SK-N-SH treated with all-trans-retinoic acid at 6 μM for 48 hours (cell line): ENCODE data around the gene SGCA.
A peak's percentile ranks its signal among the peaks of the same experiment; 100 is the strongest.

Source experiments
- ATAC-seq: fragments of 200-7000 bp; cut with Tn5 transposase; 3 replicates; pipeline ENCODE4 v1.9.1; 2020; ENCODE audit warnings: mild to moderate bottlenecking, moderate library complexity
- ARNTL ChIP-seq: fragments of 450-650 bp; formaldehyde crosslinking; IDR thresholded peaks from 2 replicates; pipeline ENCODE4 v1.5.0; 2020; ENCODE audit warnings: low read depth, mild to moderate bottlenecking, moderate library complexity, borderline replicate concordance
- BACH2 ChIP-seq: fragments of 250-450 bp; sonication (Bioruptor Pico); IDR thresholded peaks from 2 replicates; pipeline ENCODE4 v1.9.0; 2021; ENCODE audit warnings: mild to moderate bottlenecking, borderline replicate concordance
- CSDC2 ChIP-seq: fragments of 250-450 bp; sonication (Bioruptor Pico); IDR thresholded peaks from 2 replicates; pipeline ENCODE4 v1.5.0; 2020; ENCODE audit warnings: mild to moderate bottlenecking, moderate library complexity
- CSRNP3 ChIP-seq: fragments of 250-450 bp; sonication (Bioruptor Pico); IDR thresholded peaks from 2 replicates; pipeline ENCODE4 v1.5.1; 2021; ENCODE audit warnings: mild to moderate bottlenecking, moderate library complexity
- ESRRG ChIP-seq: fragments of 250-450 bp; sonication (Bioruptor Pico); IDR thresholded peaks from 2 replicates; pipeline ENCODE4 v1.6.1; 2021; ENCODE audit warnings: mild to moderate bottlenecking
- GLIS3 ChIP-seq: fragments of 250-450 bp; sonication (Bioruptor Pico); IDR thresholded peaks from 2 replicates; pipeline ENCODE4 v1.5.0; 2020; ENCODE audit warnings: mild to moderate bottlenecking, moderate library complexity
- ISL1 ChIP-seq: fragments of 250-450 bp; sonication (Bioruptor Pico); IDR thresholded peaks from 2 replicates; pipeline ENCODE4 v2.1.2; 2022; ENCODE audit warnings: mild to moderate bottlenecking, moderate library complexity
- OSR1 ChIP-seq: fragments of 250-450 bp; sonication (Bioruptor Pico); IDR thresholded peaks from 2 replicates; pipeline ENCODE4 v1.8.0; 2022; ENCODE audit warnings: moderate library complexity, mild to moderate bottlenecking, inconsistent platforms
- POU6F1 ChIP-seq: fragments of 250-450 bp; sonication (Bioruptor Pico); IDR thresholded peaks from 2 replicates; pipeline ENCODE4 v1.8.0; 2021; ENCODE audit warnings: low read depth, mild to moderate bottlenecking, moderate library complexity, borderline replicate concordance
- PPARA ChIP-seq: fragments of 250-450 bp; sonication (Bioruptor Pico); IDR thresholded peaks from 2 replicates; pipeline ENCODE4 v1.5.0; 2020; ENCODE audit warnings: mild to moderate bottlenecking, borderline replicate concordance
- RARB ChIP-seq: fragments of 250-450 bp; sonication (Bioruptor Pico); IDR thresholded peaks from 2 replicates; pipeline ENCODE4 v1.8.0; 2021; ENCODE audit warnings: mild to moderate bottlenecking, moderate library complexity
- SNAI2 ChIP-seq: fragments of 250-450 bp; sonication (Bioruptor Pico); IDR thresholded peaks from 2 replicates; pipeline ENCODE4 v1.5.0; 2020; ENCODE audit warnings: mild to moderate bottlenecking, moderate library complexity
- TCF4 ChIP-seq: fragments of 250-450 bp; sonication (Bioruptor Pico); IDR thresholded peaks from 2 replicates; pipeline ENCODE4 v1.8.0; 2021; ENCODE audit warnings: mild to moderate bottlenecking, moderate library complexity, borderline replicate concordance
- TOX ChIP-seq: fragments of 250-450 bp; sonication (Bioruptor Pico); IDR thresholded peaks from 2 replicates; pipeline ENCODE4 v1.8.0; 2021; ENCODE audit warnings: mild to moderate bottlenecking, moderate library complexity, borderline replicate concordance
- TSHZ2 ChIP-seq: fragments of 250-450 bp; sonication (Bioruptor Pico); IDR thresholded peaks from 2 replicates; pipeline ENCODE4 v1.5.0; 2020; ENCODE audit warnings: mild to moderate bottlenecking, moderate library complexity
- ZC3H10 ChIP-seq: fragments of 250-450 bp; sonication (Bioruptor Pico); IDR thresholded peaks from 2 replicates; pipeline ENCODE4 v1.5.1; 2021; ENCODE audit warnings: mild to moderate bottlenecking, moderate library complexity
- ZFP3 ChIP-seq: fragments of 250-450 bp; sonication (Bioruptor Pico); IDR thresholded peaks from 2 replicates; pipeline ENCODE4 v1.5.0; 2020; ENCODE audit warnings: mild to moderate bottlenecking, moderate library complexity
- ZFP30 ChIP-seq: fragments of 450-650 bp; formaldehyde crosslinking; IDR thresholded peaks from 2 replicates; pipeline ENCODE4 v1.5.0; 2022; ENCODE audit warnings: mild to moderate bottlenecking, moderate library complexity
- ZNF565 ChIP-seq: fragments of 450-650 bp; formaldehyde crosslinking; conservative IDR thresholded peaks from 2 replicates; pipeline ENCODE4 v1.5.0; 2020; ENCODE audit warnings: low read depth, mild to moderate bottlenecking, moderate library complexity
- ZNF8 ChIP-seq: fragments of 450-650 bp; formaldehyde crosslinking; IDR thresholded peaks from 2 replicates; pipeline ENCODE4 v1.5.0; 2020; ENCODE audit warnings: mild to moderate bottlenecking, moderate library complexity
- TF ChIP-seq, protein P1 (sequence below): fragments of 250-450 bp; sonication (Bioruptor Pico); IDR thresholded peaks from 2 replicates; pipeline ENCODE4 v1.8.0; 2020; ENCODE audit warnings: mild to moderate bottlenecking, moderate library complexity, borderline replicate concordance
- TF ChIP-seq, protein P2 (sequence below): fragments of 250-450 bp; sonication (Bioruptor Pico); IDR thresholded peaks from 2 replicates; pipeline ENCODE4 v1.5.1; 2020; ENCODE audit warnings: low read depth, mild to moderate bottlenecking, moderate library complexity

The SGCA gene

DNA sequence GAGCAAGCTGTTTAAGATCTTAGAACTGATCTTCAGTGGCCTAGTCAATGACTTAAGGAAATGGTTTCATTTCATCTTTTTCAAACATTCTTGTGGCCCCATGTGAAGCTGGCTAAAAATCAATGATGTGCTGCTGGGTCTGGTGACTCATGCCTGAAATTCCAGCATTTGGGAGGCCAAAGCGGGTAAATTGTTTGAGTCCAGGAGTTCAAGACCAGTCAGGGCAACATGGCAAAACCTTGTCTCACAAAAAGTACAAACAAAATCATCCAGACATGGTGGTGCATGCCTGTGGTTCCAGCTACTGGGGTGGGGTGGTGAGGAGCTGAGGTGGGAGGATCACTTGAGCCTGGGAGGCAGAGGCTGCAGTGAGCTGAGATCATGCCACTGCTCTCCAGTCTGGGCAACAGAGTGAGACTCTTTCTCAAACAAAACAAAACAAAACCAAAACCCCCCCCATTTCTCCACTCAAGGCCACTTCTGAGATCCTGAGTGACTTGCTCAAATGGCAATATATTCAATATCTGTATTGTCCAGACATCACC, 53.0 kb downstream of the SGCA start:
- peak; percentile 68 for ATAC-seq
- TF ChIP-seq POU6F1 (no peak), ZC3H10 (CRISPR knock-in tag) (no peak), RARB (no peak), CSRNP3 (CRISPR knock-in tag) (no peak), SNAI2 (CRISPR knock-in tag) (no peak), ZFP30 (CRISPR knock-in tag) (no peak), ZNF565 (CRISPR knock-in tag) (no peak), ARNTL (CRISPR knock-in tag) (no peak), BACH2 (CRISPR knock-in tag) (no peak)

GRCh38 chr17:50219342-50219741, 53.5 kb downstream of the SGCA start:
- peak; percentile 73 for ATAC-seq
- TF ChIP-seq ZC3H10 (CRISPR knock-in tag) (no peak), CSDC2 (CRISPR knock-in tag) (0 out of 2 replicates have a peak, but pooled peaks have one; percentile 39), GLIS3 (CRISPR knock-in tag) (no peak), OSR1 (no peak), POU6F1 (0 out of 2 replicates have a peak, but pooled peaks have one; percentile 24)
- TF ChIP-seq, protein P1, sequence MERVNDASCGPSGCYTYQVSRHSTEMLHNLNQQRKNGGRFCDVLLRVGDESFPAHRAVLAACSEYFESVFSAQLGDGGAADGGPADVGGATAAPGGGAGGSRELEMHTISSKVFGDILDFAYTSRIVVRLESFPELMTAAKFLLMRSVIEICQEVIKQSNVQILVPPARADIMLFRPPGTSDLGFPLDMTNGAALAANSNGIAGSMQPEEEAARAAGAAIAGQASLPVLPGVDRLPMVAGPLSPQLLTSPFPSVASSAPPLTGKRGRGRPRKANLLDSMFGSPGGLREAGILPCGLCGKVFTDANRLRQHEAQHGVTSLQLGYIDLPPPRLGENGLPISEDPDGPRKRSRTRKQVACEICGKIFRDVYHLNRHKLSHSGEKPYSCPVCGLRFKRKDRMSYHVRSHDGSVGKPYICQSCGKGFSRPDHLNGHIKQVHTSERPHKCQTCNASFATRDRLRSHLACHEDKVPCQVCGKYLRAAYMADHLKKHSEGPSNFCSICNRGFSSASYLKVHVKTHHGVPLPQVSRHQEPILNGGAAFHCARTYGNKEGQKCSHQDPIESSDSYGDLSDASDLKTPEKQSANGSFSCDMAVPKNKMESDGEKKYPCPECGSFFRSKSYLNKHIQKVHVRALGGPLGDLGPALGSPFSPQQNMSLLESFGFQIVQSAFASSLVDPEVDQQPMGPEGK (CRISPR knock-in tag) = peak; percentile 79; the same call in 1 of the 2 replicates

- peak; percentile 64 for ATAC-seq
- TF ChIP-seq RARB = no peak
- TF ChIP-seq ARNTL (CRISPR knock-in tag) = no peak
- TF ChIP-seq TSHZ2 = no peak
- TF ChIP-seq OSR1 = no peak
- TF ChIP-seq ZNF8 (CRISPR knock-in tag) = no peak
- no peak for TF ChIP-seq GLIS3 (CRISPR knock-in tag)
- TF ChIP-seq, protein P2, sequence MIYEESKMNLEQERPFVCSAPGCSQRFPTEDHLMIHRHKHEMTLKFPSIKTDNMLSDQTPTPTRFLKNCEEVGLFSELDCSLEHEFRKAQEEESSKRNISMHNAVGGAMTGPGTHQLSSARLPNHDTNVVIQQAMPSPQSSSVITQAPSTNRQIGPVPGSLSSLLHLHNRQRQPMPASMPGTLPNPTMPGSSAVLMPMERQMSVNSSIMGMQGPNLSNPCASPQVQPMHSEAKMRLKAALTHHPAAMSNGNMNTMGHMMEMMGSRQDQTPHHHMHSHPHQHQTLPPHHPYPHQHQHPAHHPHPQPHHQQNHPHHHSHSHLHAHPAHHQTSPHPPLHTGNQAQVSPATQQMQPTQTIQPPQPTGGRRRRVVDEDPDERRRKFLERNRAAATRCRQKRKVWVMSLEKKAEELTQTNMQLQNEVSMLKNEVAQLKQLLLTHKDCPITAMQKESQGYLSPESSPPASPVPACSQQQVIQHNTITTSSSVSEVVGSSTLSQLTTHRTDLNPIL (CRISPR knock-in tag) = no peak
- no peak for TF ChIP-seq TOX (CRISPR knock-in tag)
- TF ChIP-seq ZC3H10 (CRISPR knock-in tag) = no peak
- TF ChIP-seq TCF4 (CRISPR knock-in tag) = no peak
- no peak for TF ChIP-seq ESRRG (CRISPR knock-in tag)
- TF ChIP-seq PPARA (CRISPR knock-in tag) = no peak
- no peak for TF ChIP-seq ISL1 (CRISPR knock-in tag)
- no peak for TF ChIP-seq ZFP30 (CRISPR knock-in tag)
- no peak for TF ChIP-seq BACH2 (CRISPR knock-in tag)
- TF ChIP-seq ZNF565 (CRISPR knock-in tag) = no peak
- TF ChIP-seq ZFP3 (CRISPR knock-in tag) = no peak
- no peak for TF ChIP-seq CSRNP3 (CRISPR knock-in tag)
Measured at GRCh38 chr17:50219939-50220465, 54.2 kb downstream of the SGCA start.
